Measurements from ENCODE around the gene GRB14.

The GRB14 gene

DNA sequence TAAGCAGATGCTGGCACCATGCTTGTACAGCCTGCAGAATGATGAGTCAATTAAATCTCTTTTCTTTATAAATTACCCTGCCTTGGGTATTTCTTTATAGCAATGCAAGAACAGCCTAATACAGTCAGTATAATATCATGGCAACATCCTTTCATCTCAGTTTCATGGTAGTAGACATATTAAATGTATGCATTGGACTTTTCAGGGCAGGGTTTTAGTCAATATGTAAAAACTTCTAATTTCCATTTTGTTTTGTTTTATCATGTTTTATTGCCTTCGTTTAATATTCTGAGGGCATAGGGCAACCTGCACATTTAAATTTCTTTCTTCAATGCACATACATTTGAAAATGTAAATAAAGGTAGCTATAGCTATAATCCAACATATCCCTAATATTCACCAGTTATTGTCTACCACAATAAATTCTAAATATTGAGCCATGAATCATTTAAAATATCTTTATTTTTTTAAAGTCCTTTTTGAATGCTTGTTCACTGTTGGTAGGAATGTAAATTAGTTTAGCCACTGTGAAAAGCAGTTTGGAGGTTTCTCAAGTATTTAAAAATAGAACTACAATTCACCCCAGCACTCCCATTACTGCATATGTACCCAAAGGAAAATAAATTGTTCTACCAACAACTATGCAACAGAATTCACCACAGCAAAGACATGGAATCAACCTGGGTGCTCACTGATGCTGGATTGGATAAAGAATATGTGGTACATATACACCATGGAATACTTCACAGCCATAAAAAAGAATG lies 41.8 kb upstream of the GRB14 start:
- TF ChIP-seq, protein P1, sequence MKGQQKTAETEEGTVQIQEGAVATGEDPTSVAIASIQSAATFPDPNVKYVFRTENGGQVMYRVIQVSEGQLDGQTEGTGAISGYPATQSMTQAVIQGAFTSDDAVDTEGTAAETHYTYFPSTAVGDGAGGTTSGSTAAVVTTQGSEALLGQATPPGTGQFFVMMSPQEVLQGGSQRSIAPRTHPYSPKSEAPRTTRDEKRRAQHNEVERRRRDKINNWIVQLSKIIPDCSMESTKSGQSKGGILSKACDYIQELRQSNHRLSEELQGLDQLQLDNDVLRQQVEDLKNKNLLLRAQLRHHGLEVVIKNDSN (IDR thresholded peaks at IDR 0.05) = no peak
- TF ChIP-seq EGR1 (IDR thresholded peaks at IDR 0.05) (no peak), TAF1 (IDR thresholded peaks at IDR 0.05; ENCODE audit: low read depth) (no peak), CEBPB (IDR thresholded peaks at IDR 0.05) (no peak), MAX (IDR thresholded peaks at IDR 0.05) (no peak), RAD21 (IDR thresholded peaks at IDR 0.05; ENCODE audit: low read depth) (no peak), EP300 (IDR thresholded peaks at IDR 0.05; ENCODE audit: borderline replicate concordance) (no peak)

- TF ChIP-seq, protein P1 (IDR thresholded peaks at IDR 0.05) = no peak
- TF ChIP-seq TAF1 (IDR thresholded peaks at IDR 0.05; ENCODE audit: low read depth) = no peak
- no peak for TF ChIP-seq FOXM1 (IDR thresholded peaks at IDR 0.05; ENCODE audit: borderline replicate concordance, low read depth)
- no peak for TF ChIP-seq EP300 (IDR thresholded peaks at IDR 0.05; ENCODE audit: borderline replicate concordance)
- TF ChIP-seq NFIC (IDR thresholded peaks at IDR 0.05) = no peak
- TF ChIP-seq ZBTB7A (IDR thresholded peaks at IDR 0.05; ENCODE audit: low read depth) = no peak
- no peak for TF ChIP-seq EGR1 (IDR thresholded peaks at IDR 0.05)
- TF ChIP-seq CREB1 (IDR thresholded peaks at IDR 0.05; ENCODE audit: low read depth) = no peak
These were observed 40.8 kb upstream of the GRB14 start for GRCh38 chr2:164662066-164662465.

- TF ChIP-seq, protein P2, sequence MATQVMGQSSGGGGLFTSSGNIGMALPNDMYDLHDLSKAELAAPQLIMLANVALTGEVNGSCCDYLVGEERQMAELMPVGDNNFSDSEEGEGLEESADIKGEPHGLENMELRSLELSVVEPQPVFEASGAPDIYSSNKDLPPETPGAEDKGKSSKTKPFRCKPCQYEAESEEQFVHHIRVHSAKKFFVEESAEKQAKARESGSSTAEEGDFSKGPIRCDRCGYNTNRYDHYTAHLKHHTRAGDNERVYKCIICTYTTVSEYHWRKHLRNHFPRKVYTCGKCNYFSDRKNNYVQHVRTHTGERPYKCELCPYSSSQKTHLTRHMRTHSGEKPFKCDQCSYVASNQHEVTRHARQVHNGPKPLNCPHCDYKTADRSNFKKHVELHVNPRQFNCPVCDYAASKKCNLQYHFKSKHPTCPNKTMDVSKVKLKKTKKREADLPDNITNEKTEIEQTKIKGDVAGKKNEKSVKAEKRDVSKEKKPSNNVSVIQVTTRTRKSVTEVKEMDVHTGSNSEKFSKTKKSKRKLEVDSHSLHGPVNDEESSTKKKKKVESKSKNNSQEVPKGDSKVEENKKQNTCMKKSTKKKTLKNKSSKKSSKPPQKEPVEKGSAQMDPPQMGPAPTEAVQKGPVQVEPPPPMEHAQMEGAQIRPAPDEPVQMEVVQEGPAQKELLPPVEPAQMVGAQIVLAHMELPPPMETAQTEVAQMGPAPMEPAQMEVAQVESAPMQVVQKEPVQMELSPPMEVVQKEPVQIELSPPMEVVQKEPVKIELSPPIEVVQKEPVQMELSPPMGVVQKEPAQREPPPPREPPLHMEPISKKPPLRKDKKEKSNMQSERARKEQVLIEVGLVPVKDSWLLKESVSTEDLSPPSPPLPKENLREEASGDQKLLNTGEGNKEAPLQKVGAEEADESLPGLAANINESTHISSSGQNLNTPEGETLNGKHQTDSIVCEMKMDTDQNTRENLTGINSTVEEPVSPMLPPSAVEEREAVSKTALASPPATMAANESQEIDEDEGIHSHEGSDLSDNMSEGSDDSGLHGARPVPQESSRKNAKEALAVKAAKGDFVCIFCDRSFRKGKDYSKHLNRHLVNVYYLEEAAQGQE (IDR thresholded peaks at IDR 0.05; ENCODE audit: low read depth) = no peak
- TF ChIP-seq EGR1 (IDR thresholded peaks at IDR 0.05) (no peak), NFIC (IDR thresholded peaks at IDR 0.05) (no peak)
These were observed 40.1 kb upstream of the GRB14 start for GRCh38 chr2:164661349-164661748.

GRCh38 chr2:164657129-164657528 lies 35.8 kb upstream of the GRB14 start:
- TF ChIP-seq FOXM1 (IDR thresholded peaks at IDR 0.05; ENCODE audit: borderline replicate concordance, low read depth) = no peak
- no peak for TF ChIP-seq EGR1 (IDR thresholded peaks at IDR 0.05)
- no peak for TF ChIP-seq CREB1 (IDR thresholded peaks at IDR 0.05; ENCODE audit: low read depth)
- no peak for TF ChIP-seq MAX (IDR thresholded peaks at IDR 0.05)

DNA sequence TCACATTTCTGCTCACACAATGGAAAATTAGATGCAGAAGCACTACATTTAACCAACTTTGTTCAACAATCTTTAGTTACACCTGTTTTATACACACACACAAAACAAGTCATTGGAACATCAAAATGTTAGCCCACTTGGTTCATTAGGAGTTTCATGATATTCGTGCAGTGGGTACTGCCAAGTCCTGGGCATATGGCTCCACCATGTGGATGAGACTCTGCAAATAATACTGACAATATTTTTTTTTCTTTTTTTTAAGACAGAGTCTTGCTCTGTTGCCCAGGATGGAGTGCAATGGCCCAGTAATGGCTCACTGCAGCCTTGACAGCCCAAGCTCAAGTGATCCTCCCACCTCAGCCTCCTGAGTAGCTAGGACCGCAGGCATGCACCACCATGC lies 34.5 kb upstream of the GRB14 start:
- peak; percentile 22; the same call in 1 of the 2 replicates for TF ChIP-seq RAD21 (IDR thresholded peaks at IDR 0.05; ENCODE audit: low read depth)
- TF ChIP-seq, protein P2 (IDR thresholded peaks at IDR 0.05; ENCODE audit: low read depth) = no peak

DNA sequence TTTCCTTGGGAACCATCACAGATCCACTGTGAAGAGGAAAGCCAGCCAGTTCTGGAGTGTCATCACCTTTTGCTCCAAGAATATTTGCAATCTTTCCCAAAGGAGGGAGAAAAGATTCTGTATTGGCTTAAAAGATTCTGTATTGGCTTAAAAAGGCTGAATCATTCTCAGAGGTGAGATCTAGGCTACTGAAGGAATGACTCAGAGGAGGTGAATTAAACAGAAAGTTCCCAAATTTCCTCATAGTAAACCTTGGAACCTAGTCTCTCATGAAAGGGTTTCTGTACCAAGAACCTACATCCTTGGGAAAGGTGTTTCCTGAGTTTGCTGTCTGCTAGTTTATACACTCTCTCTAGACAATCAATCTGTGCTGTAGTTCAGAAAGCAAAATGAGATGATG lies 34.1 kb upstream of the GRB14 start:
- TF ChIP-seq CREB1 (IDR thresholded peaks at IDR 0.05; ENCODE audit: low read depth) = no peak
- no peak for TF ChIP-seq CEBPB (IDR thresholded peaks at IDR 0.05)
- no peak for TF ChIP-seq EGR1 (IDR thresholded peaks at IDR 0.05)
- TF ChIP-seq FOXM1 (IDR thresholded peaks at IDR 0.05; ENCODE audit: borderline replicate concordance, low read depth) = no peak
- no peak for TF ChIP-seq NFIC (IDR thresholded peaks at IDR 0.05)
- no peak for TF ChIP-seq EP300 (IDR thresholded peaks at IDR 0.05; ENCODE audit: borderline replicate concordance)
- TF ChIP-seq, protein P2 (IDR thresholded peaks at IDR 0.05; ENCODE audit: low read depth) = no peak
- TF ChIP-seq MAX (IDR thresholded peaks at IDR 0.05) = no peak
- TF ChIP-seq TAF1 (IDR thresholded peaks at IDR 0.05; ENCODE audit: low read depth) = no peak
- no peak for TF ChIP-seq ZBTB7A (IDR thresholded peaks at IDR 0.05; ENCODE audit: low read depth)
- no peak for TF ChIP-seq TCF12 (IDR thresholded peaks at IDR 0.05; ENCODE audit: low read depth)
- TF ChIP-seq, protein P1 (IDR thresholded peaks at IDR 0.05) = no peak
